ENCODE results near the gene COG5.

GRCh38 chr7:107388604-107389003, 175.1 kb downstream of the COG5 start:
- no peak for TF ChIP-seq POLR2AphosphoS5 (IDR thresholded peaks at IDR 0.05; ENCODE audit: low read depth, low read length)
- TF ChIP-seq CTCF (IDR thresholded peaks at IDR 0.05): no peak
